Subcutaneous abdominal adipose tissue (tissue), 5 donors: Measurements from ENCODE around the gene ZXDC.

ENCODE experiments used
- H3K27ac ChIP-seq: one replicate; pipeline ENCODE4 v1.7.0; 2013; ENCODE audit warnings: low read depth, mild to moderate bottlenecking, inconsistent platforms, low read length, moderate library complexity
- H3K27me3 ChIP-seq, 5 donors: one replicate each; pipeline ENCODE4 v1.7.0; 2013; ENCODE audit warnings: low read length in 5 of 5, inconsistent platforms in 1 of 5; ENCODE audit not compliant: control insufficient read depth in 5 of 5, insufficient read depth in 4 of 5
- H3K36me3 ChIP-seq, 5 donors: one replicate each; pipeline ENCODE4 v1.7.0; 2013; ENCODE audit warnings: low read length in 5 of 5; ENCODE audit not compliant: control insufficient read depth in 5 of 5, insufficient read depth in 5 of 5
- H3K4me1 ChIP-seq, 5 donors: one replicate each; pipeline ENCODE4 v1.7.0; 2013; ENCODE audit warnings: low read length in 5 of 5, mild to moderate bottlenecking in 3 of 5, moderate library complexity in 1 of 5; ENCODE audit not compliant: control insufficient read depth in 5 of 5, insufficient read depth in 5 of 5
- H3K4me3 ChIP-seq, 5 donors: one replicate each; pipeline ENCODE4 v1.7.0; 2013; ENCODE audit warnings: low read length in 5 of 5, low read depth in 1 of 5
- H3K9ac ChIP-seq, 5 donors: one replicate each; pipeline ENCODE4 v1.7.0; 2013; ENCODE audit warnings: low read length in 5 of 5, mild to moderate bottlenecking in 4 of 5, moderate library complexity in 3 of 5
- H3K9me3 ChIP-seq, 5 donors: one replicate each; pipeline ENCODE4 v1.7.0; 2013; ENCODE audit warnings: low read length in 5 of 5; ENCODE audit not compliant: control insufficient read depth in 5 of 5
- donor health status: healthy.
- donor health status: healthy.
- donor health status: healthy.
- donor health status: healthy.
- donor health status: healthy.

Gene ZXDC

GRCh38 chr3:126419886-126420786, 55.6 kb downstream of the ZXDC start:
- peaks cover 0 to 8% (median 0%) of the 10 kb centered on the region in 5 donors for H3K36me3 ChIP-seq
- peaks cover 0 to 16% (median 6%) of the 10 kb centered on the region in 5 donors for H3K4me1 ChIP-seq
- H3K4me3 ChIP-seq = no peak overlapping the region
- peaks cover 16 to 48% (median 37%) of the 10 kb centered on the region in 5 donors for H3K27me3 ChIP-seq
- H3K9ac ChIP-seq = no peak overlapping the region
- no peak overlapping the region for H3K27ac ChIP-seq
- H3K9me3 ChIP-seq = no peaks in the 10 kb centered on the region

GRCh38 chr3:126419151-126419703, 56.5 kb downstream of the ZXDC start:
- no peaks in the 10 kb centered on the region for H3K9me3 ChIP-seq
- H3K9ac ChIP-seq = no peak overlapping the region
- H3K27me3 ChIP-seq = peaks cover 16 to 55% (median 41%) of the 10 kb centered on the region in 5 donors
- H3K4me3 ChIP-seq = no peak overlapping the region
- peaks cover 0 to under 1% (median 0%) of the 10 kb centered on the region in 5 donors for H3K36me3 ChIP-seq
- peaks cover 0 to 16% (median 6%) of the 10 kb centered on the region in 5 donors for H3K4me1 ChIP-seq
- H3K27ac ChIP-seq = no peak overlapping the region

- Histone ChIP-seq H3K4me3 (no peak overlapping the region), H3K4me1 (peaks cover 0 to 16% (median 6%) of the 10 kb centered on the region in 5 donors), H3K27me3 (peaks cover 16 to 57% (median 41%) of the 10 kb centered on the region in 5 donors), H3K9me3 (no peaks in the 10 kb centered on the region), H3K27ac (no peak overlapping the region), H3K36me3 (no peaks in the 10 kb centered on the region), H3K9ac (no peak overlapping the region)
Observed at GRCh38 chr3:126418661-126419131, 57.0 kb downstream of the ZXDC start.

- Histone ChIP-seq H3K9ac (no peak overlapping the region), H3K9me3 (no peaks in the 10 kb centered on the region), H3K27me3 (peaks cover 16 to 57% (median 43%) of the 10 kb centered on the region in 5 donors), H3K4me1 (peaks cover 0 to 16% (median 6%) of the 10 kb centered on the region in 5 donors), H3K36me3 (no peaks in the 10 kb centered on the region), H3K4me3 (no peak overlapping the region), H3K27ac (no peak overlapping the region)
Observed at GRCh38 chr3:126417981-126418530, 57.6 kb downstream of the ZXDC start.

- H3K4me3 ChIP-seq = no peak overlapping the region
- no peak overlapping the region for H3K9ac ChIP-seq
- H3K36me3 ChIP-seq = no peaks in the 10 kb centered on the region
- H3K9me3 ChIP-seq = no peaks in the 10 kb centered on the region
- H3K27me3 ChIP-seq = peaks cover 16 to 57% (median 45%) of the 10 kb centered on the region in 5 donors
- peaks cover 0 to 16% (median 6%) of the 10 kb centered on the region in 5 donors for H3K4me1 ChIP-seq
- no peak overlapping the region for H3K27ac ChIP-seq
Observed at GRCh38 chr3:126417515-126417914, 58.2 kb downstream of the ZXDC start.

- no peaks in the 10 kb centered on the region for H3K9me3 ChIP-seq
- peaks cover 0 to 16% (median 6%) of the 10 kb centered on the region in 5 donors for H3K4me1 ChIP-seq
- H3K9ac ChIP-seq = no peak overlapping the region
- H3K27me3 ChIP-seq = peaks cover 16 to 53% (median 45%) of the 10 kb centered on the region in 5 donors
- no peak overlapping the region for H3K27ac ChIP-seq
- no peaks in the 10 kb centered on the region for H3K36me3 ChIP-seq
- no peak overlapping the region for H3K4me3 ChIP-seq
Observed at GRCh38 chr3:126416943-126417342, 58.7 kb downstream of the ZXDC start.

- no peak overlapping the region for H3K4me3 ChIP-seq
- no peak overlapping the region for H3K27ac ChIP-seq
- H3K9me3 ChIP-seq = no peaks in the 10 kb centered on the region
- H3K4me1 ChIP-seq = peaks cover 0 to 16% (median 6%) of the 10 kb centered on the region in 5 donors
- no peak overlapping the region for H3K9ac ChIP-seq
- H3K27me3 ChIP-seq = peaks cover 16 to 46% (median 45%) of the 10 kb centered on the region in 5 donors
- no peaks in the 10 kb centered on the region for H3K36me3 ChIP-seq
Observed at GRCh38 chr3:126415661-126416591, 59.8 kb downstream of the ZXDC start.

- H3K4me1 ChIP-seq = peaks cover 0 to 15% (median 6%) of the 10 kb centered on the region in 5 donors
- no peaks in the 10 kb centered on the region for H3K9me3 ChIP-seq
- H3K27me3 ChIP-seq = peaks cover 16 to 46% (median 45%) of the 10 kb centered on the region in 5 donors
- no peak overlapping the region for H3K27ac ChIP-seq
- no peak overlapping the region for H3K9ac ChIP-seq
- H3K36me3 ChIP-seq = no peaks in the 10 kb centered on the region
- H3K4me3 ChIP-seq = no peak overlapping the region
Observed at GRCh38 chr3:126414961-126415660, 60.6 kb downstream of the ZXDC start.

GRCh38 chr3:126414406-126414805, 61.3 kb downstream of the ZXDC start:
- Histone ChIP-seq H3K4me3 (no peak overlapping the region), H3K27me3 (peaks cover 16 to 46% (median 39%) of the 10 kb centered on the region in 5 donors), H3K9me3 (no peaks in the 10 kb centered on the region), H3K36me3 (no peaks in the 10 kb centered on the region), H3K4me1 (peaks cover 0 to 8% (median 2%) of the 10 kb centered on the region in 5 donors), H3K27ac (no peak overlapping the region), H3K9ac (no peak overlapping the region)
